GM18499 (cell line): Measurements from ENCODE around the gene SH3PXD2B.
"Not testable (repeated sequence)": the region's sequence is repeated elsewhere in the genome, so short reads cannot be mapped to it uniquely, and the experiment has no call there.

Experiments used
- ATAC-seq: cut with Tn5 transposase; IDR thresholded peaks from one replicate; pipeline ENCODE4 v1.9.1; 2021; ENCODE audit warnings: moderate number of reproducible peaks; ENCODE audit not compliant: insufficient read depth, unreplicated experiment

Gene SH3PXD2B

GRCh38 chr5:172421020-172421419 is 33.3 kb downstream of the SH3PXD2B start:
- ATAC-seq, result no peak

DNA sequence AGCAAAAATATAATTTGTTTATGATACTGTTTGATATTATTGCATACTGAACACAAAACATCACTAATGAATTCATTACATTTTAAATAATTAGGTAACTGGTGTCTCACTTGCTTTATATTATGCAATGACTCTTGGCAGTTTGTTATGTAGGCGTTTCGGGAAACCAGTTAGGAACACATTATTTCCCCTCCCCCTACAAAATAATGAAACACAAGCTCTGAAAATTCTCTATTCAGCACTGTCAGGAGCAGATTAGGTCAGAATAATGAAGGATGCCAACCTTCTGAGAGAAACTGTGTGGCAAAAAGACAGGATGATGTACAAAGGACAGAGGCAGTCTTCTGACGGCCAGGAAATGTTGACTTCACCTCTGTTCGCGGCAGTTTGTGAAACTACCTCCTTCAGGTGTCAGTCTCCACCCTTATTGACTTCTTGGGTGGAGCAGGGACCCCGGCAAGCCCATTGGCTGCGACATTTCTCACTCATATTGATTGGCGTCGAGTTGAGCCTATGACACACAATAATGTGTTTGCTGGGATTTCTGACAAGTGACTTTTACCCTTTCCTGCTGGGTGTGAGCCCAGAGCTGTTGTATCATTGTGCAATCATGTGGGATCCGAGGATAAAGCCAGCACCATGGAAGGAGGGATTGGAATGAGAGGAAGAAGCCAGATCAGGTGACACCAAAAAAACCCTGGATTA is 33.9 kb downstream of the SH3PXD2B start:
- ATAC-seq, result no peak

GRCh38 chr5:172418862-172419814 is 35.2 kb downstream of the SH3PXD2B start:
- ATAC-seq, result no peak

GRCh38 chr5:172417983-172418630 is 36.2 kb downstream of the SH3PXD2B start:
- no peak for ATAC-seq

DNA sequence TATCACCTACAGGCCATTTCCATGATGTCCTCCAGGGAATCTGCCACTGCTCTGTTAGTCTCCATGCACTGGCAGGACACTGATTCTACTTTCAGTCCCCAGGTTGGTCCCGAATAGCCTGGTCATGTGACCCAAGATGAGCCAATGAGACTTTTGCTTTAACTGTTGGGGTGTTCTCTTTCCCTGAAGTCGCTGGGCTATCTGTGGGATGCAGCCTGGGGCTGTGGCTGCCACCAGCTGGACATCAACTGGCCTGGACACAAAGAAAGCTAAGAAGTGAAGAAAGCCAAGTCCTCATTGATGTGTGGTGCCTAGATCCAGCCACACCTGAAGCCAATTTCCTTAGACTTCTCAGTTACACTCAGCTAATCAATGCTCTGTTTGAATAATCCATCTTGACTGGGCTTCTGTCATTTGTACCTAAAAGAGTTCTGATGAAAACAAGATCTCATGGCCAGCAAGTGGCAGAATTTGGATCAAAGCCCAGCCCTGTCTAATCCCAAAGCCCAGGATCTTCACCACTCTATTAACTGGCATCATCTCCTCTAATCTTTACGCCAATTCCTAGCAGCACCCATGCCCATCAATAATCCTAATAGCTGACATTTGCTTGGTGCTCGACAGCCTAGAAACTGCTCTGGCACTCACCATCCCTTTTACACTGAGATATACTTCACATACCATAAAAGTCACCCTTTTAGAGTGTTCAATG is 37.0 kb downstream of the SH3PXD2B start:
- no peak for ATAC-seq

DNA sequence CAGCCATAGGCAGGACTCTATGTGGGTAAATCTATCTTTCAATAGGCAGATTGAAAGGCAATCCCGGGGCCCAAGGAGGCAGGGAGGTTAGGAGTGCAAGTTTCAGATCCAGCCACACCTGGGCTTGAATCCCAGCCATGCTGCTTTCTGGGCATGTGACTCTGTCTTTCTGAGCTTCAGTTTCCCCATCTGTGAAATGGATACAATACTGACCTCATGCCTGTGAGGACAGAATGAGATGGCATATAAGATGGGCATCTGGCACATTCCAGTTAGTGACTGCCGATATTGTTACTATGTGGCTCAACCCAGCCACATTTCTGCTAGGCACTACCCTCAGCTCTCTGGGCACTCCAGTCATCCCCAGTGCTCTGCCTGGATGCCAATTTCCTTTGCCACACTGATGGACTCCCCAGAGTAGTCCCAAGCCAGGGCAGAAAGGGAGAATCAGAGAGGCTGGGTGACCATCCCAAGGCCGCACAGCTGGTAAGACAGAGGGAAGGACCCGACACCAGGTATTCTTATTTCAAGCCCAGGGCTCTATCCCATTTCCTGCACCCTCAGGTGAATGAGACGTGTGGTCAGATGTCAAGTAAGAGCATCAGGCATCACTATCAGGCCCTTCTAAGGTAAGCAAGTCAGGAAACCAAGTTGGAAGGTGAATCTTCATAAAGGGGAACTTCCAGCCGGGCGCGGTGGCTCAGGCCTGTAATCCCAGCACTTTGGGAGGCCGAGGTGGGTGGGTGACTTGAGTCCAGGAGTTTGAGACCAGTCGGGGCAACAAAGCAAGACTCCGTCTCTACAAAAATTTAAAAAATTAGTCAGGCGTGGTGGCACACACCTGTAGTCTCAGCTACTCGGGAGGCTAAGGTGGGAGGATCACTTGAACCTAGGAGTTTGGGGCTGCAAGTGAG is 38.7 kb downstream of the SH3PXD2B start:
- ATAC-seq, result no peak

GRCh38 chr5:172414531-172415361 is 39.6 kb downstream of the SH3PXD2B start:
- no peak for ATAC-seq

DNA sequence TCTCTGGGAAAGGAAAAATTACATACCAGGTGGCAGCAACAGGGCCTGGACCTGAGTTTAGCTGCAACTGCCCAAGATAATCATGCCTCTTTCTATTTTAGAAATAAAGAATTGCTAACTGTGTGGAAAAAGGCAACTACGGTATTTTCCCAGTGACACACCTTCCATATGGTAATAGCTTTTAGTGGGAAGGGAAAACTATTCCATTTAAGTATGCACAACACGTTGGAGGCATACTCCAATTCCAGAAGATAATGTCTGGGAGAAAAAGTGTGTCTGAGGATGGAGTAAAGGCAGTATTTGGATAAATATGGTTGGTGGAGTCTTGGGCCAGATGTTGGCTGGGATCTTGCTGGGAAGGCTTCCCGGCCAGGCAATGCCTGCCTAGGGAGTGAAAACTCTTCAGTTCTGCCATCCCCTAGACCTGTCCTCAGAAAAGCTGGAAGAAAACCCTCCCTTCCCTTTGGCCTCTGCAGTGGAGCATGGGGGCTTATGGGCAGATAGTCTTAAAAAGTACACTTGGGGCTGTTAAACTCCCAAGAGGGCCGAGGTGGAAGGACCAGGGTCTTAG is 40.6 kb downstream of the SH3PXD2B start:
- no peak for ATAC-seq

DNA sequence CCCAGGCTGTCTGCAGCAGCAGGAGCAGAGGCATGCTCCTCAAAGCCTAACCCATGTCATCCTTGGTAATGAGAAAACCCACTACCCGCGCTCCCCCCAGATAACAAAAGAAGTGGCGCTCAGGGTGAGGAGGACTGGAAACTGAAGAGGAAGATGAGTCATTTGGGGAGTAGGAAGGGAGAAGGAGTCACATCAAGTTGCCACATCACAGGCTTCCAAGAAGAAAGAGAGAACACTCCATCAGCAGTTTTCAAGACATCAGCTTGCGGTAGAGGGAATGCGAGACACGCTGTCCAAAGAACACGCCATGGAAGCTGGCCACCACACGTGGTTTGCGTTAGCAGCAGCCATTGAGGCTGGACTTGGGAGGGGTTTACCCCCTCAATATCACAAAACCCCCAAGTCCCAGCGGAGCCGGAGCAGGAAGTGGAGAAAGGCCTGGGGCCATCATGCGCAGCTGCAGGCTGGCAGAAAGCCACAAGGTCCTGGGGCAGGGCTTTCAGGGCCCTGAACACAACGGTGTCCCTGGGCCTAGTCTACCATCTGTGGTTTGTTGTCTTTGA is 41.5 kb downstream of the SH3PXD2B start:
- ATAC-seq, result no peak

DNA sequence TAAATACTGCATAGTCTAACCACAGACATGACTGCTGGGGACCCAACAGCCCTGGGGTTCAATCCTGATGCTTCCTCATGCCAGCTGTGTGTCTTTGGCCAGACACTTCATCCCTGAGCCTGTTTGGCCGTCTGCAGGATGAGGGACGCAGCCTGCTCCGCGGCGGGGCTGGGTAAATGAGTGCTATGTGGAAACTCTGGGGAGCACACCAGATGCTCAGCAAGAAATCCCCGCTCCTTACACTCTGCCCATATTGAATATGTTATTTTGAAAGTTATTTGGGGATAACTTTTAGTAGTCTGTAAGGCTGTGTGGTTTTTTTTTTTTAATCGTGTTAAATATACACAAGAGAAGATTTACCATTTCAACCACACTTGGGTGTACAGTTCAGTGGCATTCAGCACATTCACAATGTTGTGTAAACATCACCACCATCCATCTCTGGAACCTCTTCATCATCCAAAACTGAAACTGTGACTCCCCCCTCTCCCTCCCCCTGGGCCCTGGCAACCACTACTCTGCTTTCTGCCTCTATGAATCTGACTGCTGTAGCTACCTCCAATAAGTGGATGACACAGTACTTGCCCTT is 42.7 kb downstream of the SH3PXD2B start:
- no peak for ATAC-seq

DNA sequence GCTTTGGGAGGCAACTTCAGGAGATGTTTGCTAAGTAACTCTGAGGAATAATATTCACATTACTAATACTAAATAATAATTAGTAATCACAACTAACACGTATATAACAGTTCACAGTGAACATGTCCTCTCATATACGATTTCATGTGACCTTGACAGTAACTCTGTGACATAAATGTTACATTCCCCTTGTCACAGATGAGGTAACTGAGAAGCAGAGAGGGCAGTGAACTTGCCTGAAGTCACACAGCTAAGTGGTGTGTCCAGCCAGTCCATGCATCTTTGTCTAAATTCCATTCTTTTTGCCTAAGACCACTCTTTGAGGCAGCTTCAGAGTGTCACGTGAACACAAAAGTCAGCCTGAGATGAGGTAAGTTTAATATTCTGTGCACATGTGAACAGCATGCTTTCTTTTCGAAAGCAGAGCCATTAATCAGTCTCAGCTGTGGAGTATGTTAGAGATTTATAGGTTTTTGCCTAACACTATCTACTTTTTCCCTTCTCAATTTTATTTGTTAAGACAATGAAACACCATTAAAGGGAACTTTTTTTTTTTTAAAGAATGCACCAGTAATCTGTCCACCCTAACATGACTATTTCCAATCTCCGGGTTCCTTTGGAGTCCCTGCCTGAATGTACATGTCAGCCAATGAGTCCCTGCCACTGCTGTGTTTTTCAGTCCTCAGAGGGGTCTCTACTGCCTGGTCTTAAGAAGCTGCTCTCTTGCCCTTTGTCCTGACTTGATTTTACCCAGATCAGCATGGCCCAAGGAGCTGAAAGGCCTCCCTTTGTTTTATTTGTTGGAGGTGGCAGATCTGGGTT is 43.5 kb downstream of the SH3PXD2B start:
- no peak for ATAC-seq

DNA sequence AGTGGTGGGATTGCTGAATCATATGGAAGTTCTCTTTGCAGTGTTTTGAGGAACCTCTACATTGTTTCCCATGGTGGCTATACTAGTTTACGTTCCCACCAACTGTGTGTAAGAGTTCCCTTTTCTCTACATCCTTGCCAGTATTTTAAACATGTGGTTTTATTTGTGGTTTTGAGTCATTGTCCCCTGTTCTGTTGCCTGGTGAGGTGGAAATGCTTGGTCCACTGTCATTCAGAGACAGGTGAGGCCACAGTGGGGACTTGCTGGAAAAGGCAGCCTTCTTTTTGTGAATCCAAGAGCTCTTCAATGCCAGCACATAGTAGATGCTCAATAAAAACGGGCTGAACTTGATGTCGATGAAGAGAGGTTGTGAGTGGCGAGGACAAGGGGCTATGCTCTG is 44.2 kb downstream of the SH3PXD2B start:
- ATAC-seq, result no peak

DNA sequence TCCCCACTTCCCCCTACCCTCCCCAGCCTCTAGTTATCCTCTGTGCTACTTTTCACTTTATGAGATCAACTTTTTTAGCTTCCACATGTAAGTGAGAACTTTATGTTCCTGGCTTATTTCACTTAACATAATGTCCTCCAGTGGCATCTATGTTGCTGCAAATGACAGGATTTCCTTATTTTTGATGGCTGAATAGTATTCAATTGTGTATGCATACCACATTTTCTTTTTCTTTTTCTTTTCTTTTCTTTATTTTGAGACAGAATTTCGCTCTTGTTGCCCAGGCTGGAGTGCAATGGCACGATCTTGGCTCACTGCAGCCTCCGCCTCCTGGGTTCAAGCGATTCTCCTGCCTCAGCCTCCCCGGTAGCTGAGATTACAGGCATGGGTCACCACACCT is 44.8 kb downstream of the SH3PXD2B start:
- not testable (repeated sequence) for ATAC-seq

- ATAC-seq, result no peak
Observed at GRCh38 chr5:172407822-172408221, 46.5 kb downstream of the SH3PXD2B start.

DNA sequence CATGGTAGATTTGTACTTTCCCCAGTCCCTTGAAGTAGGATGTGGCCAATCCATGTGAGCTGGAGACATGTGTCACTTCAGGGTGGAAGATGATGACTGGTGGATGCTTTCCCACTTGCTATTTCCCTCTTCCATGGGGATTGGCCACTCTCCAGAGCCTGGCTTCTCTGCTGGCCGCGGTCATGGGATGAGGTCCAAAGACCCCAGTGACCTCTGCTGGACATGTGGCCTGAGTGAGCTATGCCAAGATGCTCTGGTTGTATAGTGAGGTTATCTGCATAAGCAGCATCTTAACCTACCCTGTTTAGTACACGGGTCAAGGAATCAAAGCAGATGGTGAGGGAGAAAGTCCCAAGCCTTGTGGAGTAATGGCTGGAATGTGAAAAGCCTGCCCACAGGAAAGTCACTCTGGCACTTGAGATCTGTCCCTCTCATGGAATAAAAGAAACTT is 47.1 kb downstream of the SH3PXD2B start:
- ATAC-seq, result no peak

DNA sequence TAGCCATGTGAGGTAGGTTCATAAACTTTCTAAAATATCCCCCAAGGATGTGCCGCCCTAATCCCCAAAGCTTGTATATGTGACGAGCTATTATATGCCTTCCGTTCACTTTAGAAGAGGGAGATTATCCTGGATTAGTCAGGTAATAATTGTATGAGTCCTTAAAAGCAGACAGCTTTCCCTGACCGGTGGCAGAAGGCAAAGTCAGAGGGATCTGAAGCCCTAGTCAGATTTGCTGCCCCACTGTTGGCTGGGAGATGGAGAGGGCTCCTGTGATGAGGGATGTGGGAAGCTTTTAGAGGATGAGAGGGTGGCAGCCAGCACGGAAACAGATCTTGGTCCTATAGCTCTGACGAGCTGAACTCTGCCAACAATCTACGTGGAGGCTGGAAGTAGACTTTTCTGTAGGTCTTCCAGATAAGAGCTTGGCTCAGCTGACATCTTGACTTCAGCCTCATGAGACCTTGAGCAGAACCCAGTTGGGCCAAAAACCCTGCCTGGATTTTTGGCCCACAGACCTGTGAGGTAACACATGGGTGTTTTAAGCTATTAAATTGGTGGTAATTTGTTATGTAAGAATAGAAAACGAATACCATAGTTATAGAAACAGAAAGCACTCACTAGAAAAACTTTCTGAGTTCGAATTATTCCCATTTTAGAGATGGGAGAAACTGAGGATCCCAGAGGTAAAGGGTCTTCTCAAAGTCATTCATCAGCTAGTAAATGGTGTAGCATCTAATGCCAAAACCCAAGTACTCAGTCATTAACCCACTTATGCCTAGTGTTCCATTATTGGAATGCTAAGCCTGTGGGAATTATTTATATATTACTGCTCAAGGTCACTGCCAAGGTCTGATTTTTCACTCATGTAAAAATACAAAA is 48.9 kb downstream of the SH3PXD2B start:
- ATAC-seq, result no peak
